PFSK-1 (cell line): ENCODE data around the gene DAB2.

Source experiments
- POLR2AphosphoS5 ChIP-seq: IDR thresholded peaks from 2 replicates; pipeline ENCODE4 v1.6.1; 2012; ENCODE audit warnings: low read depth, mild to moderate bottlenecking, control low read depth, low read length, moderate library complexity
- TF ChIP-seq, protein P1 (sequence below), 2 experiments: IDR thresholded peaks; 2 replicates each; pipeline versions ENCODE4 v1.6.1 to v1.8.0; 2011 to 2012; ENCODE audit warnings: low read depth in 2 of 2, low read length in 2 of 2, control low read depth in 1 of 2, inconsistent platforms in 1 of 2, mild to moderate bottlenecking in 1 of 2, moderate library complexity in 1 of 2; ENCODE audit not compliant: insufficient read depth in 1 of 2

DNA sequence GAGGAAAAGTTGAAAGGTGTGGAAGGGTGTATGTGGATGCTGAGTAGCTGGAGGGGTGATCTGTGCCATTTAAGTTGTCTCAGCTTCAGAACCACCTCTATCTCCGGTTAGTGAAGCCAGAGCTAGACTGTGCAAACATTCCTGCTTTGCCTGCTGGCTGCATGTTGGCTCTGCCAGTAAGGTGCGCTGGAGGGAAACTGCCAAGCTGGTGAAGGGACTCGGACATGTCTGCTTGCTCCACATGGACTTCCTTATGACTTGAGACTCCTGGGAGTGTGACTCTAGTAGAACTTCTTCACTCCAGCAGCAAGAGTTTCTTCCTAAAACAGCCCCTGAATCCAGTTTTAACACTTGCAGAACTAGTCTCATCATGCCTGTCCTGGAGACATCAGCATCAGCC is 27.9 kb downstream of the DAB2 start:
- TF ChIP-seq, protein P1, sequence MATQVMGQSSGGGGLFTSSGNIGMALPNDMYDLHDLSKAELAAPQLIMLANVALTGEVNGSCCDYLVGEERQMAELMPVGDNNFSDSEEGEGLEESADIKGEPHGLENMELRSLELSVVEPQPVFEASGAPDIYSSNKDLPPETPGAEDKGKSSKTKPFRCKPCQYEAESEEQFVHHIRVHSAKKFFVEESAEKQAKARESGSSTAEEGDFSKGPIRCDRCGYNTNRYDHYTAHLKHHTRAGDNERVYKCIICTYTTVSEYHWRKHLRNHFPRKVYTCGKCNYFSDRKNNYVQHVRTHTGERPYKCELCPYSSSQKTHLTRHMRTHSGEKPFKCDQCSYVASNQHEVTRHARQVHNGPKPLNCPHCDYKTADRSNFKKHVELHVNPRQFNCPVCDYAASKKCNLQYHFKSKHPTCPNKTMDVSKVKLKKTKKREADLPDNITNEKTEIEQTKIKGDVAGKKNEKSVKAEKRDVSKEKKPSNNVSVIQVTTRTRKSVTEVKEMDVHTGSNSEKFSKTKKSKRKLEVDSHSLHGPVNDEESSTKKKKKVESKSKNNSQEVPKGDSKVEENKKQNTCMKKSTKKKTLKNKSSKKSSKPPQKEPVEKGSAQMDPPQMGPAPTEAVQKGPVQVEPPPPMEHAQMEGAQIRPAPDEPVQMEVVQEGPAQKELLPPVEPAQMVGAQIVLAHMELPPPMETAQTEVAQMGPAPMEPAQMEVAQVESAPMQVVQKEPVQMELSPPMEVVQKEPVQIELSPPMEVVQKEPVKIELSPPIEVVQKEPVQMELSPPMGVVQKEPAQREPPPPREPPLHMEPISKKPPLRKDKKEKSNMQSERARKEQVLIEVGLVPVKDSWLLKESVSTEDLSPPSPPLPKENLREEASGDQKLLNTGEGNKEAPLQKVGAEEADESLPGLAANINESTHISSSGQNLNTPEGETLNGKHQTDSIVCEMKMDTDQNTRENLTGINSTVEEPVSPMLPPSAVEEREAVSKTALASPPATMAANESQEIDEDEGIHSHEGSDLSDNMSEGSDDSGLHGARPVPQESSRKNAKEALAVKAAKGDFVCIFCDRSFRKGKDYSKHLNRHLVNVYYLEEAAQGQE (IDR thresholded peaks at IDR 0.05; ENCODE audit: insufficient read depth in 1 of 2, low read depth in 2 of 2, low read length in 2 of 2), result no peak
- no peak for TF ChIP-seq POLR2AphosphoS5
